Esophagus muscularis mucosa (tissue), 4 donors: ENCODE data around the gene PRMT5. TPM values are rescaled to one million over a fixed set of nuclear protein-coding genes. Genes with fewer than 3 reads are reported as not detected.

Experiments used
- DNase-seq: peaks from one replicate; pipeline ENCODE4 v3.0.0-alpha.2; 2017; ENCODE audit errors: extremely low spot score
- H3K27ac ChIP-seq, 4 donors: fragments of 200-600 bp; sonication (generic); replicated peaks in 1 of 4; 1 replicate in 3 of 4; 2 replicates in 1 of 4; pipeline ENCODE4 v1.5.1; 2016 to 2019; ENCODE audit warnings: mild to moderate bottlenecking in 1 of 4
- H3K27me3 ChIP-seq, 4 donors: fragments of 200-600 bp; sonication (generic); one replicate each; pipeline versions ENCODE4 v1.5.1 to v1.6.0; 2016 to 2019
- H3K36me3 ChIP-seq, 4 donors: fragments of 200-600 bp; sonication (generic); one replicate each; pipeline ENCODE4 v1.5.1; 2016 to 2019
- H3K4me1 ChIP-seq, 4 donors: fragments of 200-600 bp; sonication (generic); one replicate each; pipeline ENCODE4 v1.5.1; 2016 to 2019
- H3K4me3 ChIP-seq, 4 donors: fragments of 200-600 bp; sonication (generic); 1 replicate in 2 of 4; 2 replicates in 2 of 4; pipeline ENCODE4 v1.5.1; 2016 to 2019; ENCODE audit warnings: mild to moderate bottlenecking in 4 of 4, moderate library complexity in 1 of 4
- H3K9me3 ChIP-seq, 4 donors: fragments of 200-600 bp; sonication (generic); 1 replicate in 3 of 4; 2 replicates in 1 of 4; pipeline ENCODE4 v1.5.1; 2016 to 2019
- EP300 ChIP-seq: sonication (generic); formaldehyde crosslinking; IDR thresholded peaks from one replicate; pipeline ENCODE4 v1.6.1; 2017; ENCODE audit warnings: antibody characterized with exemption
- POLR2A ChIP-seq: fragments of 450-650 bp; IDR thresholded peaks from one replicate; pipeline ENCODE4 v1.6.1; 2017; ENCODE audit warnings: antibody characterized with exemption, moderate library complexity, mild to moderate bottlenecking, low read depth
- POLR2AphosphoS5 ChIP-seq, 2 donors: sonication (generic); formaldehyde crosslinking; IDR thresholded peaks; one replicate each; pipeline ENCODE4 v1.6.1; 2017; ENCODE audit warnings: antibody characterized with exemption in 2 of 2
- WGBS: methylation state at CpG from one replicate; pipeline ENCODE4 v1.1.5; 2018; 5-methylcytosine and 5-hydroxymethylcytosine counted together
- intact Hi-C: fragments of 100-400 bp; cut with DNase I; formaldehyde crosslinking; loops from one replicate; pipeline ENCODE4 v1.15.1; 2023
- total RNA-seq, 4 donors: library from RNA; depleted of rRNA; stranded (reverse); fragments of >200 nt; gene quantifications; one replicate each; pipeline versions ENCODE4 v1.1.0 to v1.2.1, GENCODE V29; 2016
- TF ChIP-seq, protein P1 (sequence below), 3 experiments: fragments of 200-600 bp in 2 of 3; fragments of 450-650 bp in 1 of 3; sonication (generic) in 2 of 3; IDR thresholded peaks; one replicate each; pipeline ENCODE4 v1.5.1; 2017 to 2019; ENCODE audit warnings: antibody characterized with exemption in 3 of 3, mild to moderate bottlenecking in 2 of 3, moderate library complexity in 1 of 3

The PRMT5 gene
- total RNA-seq, 4 donors from 2014 or later = 35.5 to 51.0 (median 44.8) TPM

DNA sequence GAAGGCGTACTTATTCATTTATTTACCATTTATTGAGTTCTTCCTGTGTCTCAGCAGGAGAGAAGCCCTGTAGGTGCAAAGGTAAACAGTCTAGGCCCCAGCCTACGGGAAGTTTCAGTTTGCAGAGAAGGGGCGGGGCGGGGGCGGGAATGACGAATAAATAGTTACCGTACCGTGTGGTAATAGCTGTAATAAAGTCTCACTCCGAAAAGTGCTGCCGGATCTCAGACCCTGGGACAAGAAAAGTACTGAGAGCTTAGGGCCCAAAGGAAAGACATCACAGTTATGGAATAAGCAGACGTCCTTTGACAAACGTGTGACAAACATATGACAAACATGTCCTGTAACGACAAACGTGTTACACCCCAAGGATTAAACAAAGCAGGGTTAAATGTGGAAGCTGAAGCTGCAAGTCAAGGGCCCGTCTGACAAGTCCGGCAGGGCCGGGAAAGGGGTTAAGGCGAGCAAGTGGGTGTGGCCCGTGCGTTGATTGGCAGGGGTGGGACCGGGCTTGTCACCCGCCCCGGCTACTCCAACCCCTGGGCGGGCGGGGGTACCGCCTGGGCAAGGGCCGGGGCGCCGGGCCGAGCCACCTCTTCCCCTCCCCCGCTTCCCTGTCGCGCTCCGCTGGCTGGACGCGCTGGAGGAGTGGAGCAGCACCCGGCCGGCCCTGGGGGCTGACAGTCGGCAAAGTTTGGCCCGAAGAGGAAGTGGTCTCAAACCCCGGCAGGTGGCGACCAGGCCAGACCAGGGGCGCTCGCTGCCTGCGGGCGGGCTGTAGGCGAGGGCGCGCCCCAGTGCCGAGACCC, 57.7 kb downstream of the PRMT5 start, which contains the start of gene LRP10:
LRP10 (plus strand) TSS at position 517 of the 809 bp plus-strand sequence. CDS start 564 bp downstream, outside the sequence.
- intact Hi-C loops = loop anchor here (1.0 to 10.0 kb wide), 2 partner anchors 29 to 113 kb away; partner anchors contain the start of gene AJUBA
- peak within 1 kb of the TSS; percentile 92 to 100 (median 98) for H3K4me3 ChIP-seq
- H3K9me3 ChIP-seq = no peaks in the 10 kb centered on the region
- H3K4me1 ChIP-seq = peaks cover 27 to 61% (median 57%) of the 10 kb centered on the region in 4 donors
- 0% methylated on average over 25 of the region's 50 CpGs for WGBS
- DNase-seq = peak; percentile 98
- peak; percentile 8 for TF ChIP-seq EP300
- TF ChIP-seq, protein P1, sequence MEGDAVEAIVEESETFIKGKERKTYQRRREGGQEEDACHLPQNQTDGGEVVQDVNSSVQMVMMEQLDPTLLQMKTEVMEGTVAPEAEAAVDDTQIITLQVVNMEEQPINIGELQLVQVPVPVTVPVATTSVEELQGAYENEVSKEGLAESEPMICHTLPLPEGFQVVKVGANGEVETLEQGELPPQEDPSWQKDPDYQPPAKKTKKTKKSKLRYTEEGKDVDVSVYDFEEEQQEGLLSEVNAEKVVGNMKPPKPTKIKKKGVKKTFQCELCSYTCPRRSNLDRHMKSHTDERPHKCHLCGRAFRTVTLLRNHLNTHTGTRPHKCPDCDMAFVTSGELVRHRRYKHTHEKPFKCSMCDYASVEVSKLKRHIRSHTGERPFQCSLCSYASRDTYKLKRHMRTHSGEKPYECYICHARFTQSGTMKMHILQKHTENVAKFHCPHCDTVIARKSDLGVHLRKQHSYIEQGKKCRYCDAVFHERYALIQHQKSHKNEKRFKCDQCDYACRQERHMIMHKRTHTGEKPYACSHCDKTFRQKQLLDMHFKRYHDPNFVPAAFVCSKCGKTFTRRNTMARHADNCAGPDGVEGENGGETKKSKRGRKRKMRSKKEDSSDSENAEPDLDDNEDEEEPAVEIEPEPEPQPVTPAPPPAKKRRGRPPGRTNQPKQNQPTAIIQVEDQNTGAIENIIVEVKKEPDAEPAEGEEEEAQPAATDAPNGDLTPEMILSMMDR (IDR thresholded peaks at IDR 0.05) = peak in 1 of 3 experiments; percentile 6
- TF ChIP-seq POLR2A = peak; percentile 85
- peak; percentile 85 to 93 for TF ChIP-seq POLR2AphosphoS5 (IDR thresholded peaks at IDR 0.05)
- peak within 1 kb of the TSS; percentile 98 to 100 (median 100) for H3K27ac ChIP-seq
- peaks cover 24 to 35% (median 34%) of the 10 kb centered on the region in 4 donors for H3K36me3 ChIP-seq
- H3K27me3 ChIP-seq = peaks cover 0 to 3% (median 0%) of the 10 kb centered on the region in 4 donors

DNA sequence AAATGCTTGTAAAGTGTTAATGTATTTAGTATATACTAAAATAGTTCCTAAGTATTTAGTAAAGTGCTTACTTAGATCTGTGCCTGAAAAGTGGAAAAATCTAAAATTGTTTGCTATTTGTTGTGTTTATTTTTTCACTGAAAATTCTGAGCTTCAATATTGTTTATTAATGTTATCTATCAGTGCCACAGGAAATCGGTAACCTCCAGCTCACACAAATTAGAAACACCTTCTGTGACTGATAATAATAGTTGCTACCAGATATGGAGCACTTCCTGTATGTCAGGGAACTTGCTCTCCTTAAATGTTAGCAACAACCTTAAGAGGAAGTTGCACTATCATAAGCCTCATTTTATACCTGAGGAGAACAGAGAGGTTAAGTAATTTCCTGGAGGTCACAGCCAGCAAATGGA, 58.4 kb downstream of the PRMT5 start:
- TF ChIP-seq POLR2AphosphoS5 (IDR thresholded peaks at IDR 0.05) (no peak), POLR2A (no peak), EP300 (no peak)
- TF ChIP-seq, protein P1 (IDR thresholded peaks at IDR 0.05) = no peak
- peak overlapping the region; percentile 92 to 100 (median 98) for H3K4me3 ChIP-seq
- intact Hi-C loops = loop anchor here (10.0 kb wide), 1 partner anchor 114 kb away; the partner anchor contains the start of gene AJUBA
- DNase-seq = no peak
- H3K4me1 ChIP-seq = peaks cover 22 to 61% (median 57%) of the 10 kb centered on the region in 4 donors
- H3K36me3 ChIP-seq = peaks cover 18 to 29% (median 27%) of the 10 kb centered on the region in 4 donors
- H3K27me3 ChIP-seq = peaks cover 0 to 3% (median 0%) of the 10 kb centered on the region in 4 donors
- H3K9me3 ChIP-seq = no peaks in the 10 kb centered on the region
- H3K27ac ChIP-seq = peak overlapping the region; percentile 98 to 100 (median 100)
- 0% methylated on average over 1 of the region's 1 CpG for WGBS

Other genes with a start within 250 kb of the PRMT5 start
- gene OXA1L, start 162.7 kb downstream of the PRMT5 start, total RNA-seq = 10 to 100 TPM; 63.5 to 74.9 (median 71.3) TPM
- gene SLC7A7, start 113.9 kb downstream of the PRMT5 start, total RNA-seq = 10 to 100 TPM in 3 of 4 donors, 1 to 10 TPM in 1; 9.6 to 22.9 (median 15.3) TPM
- gene MRPL52, start 99.5 kb downstream of the PRMT5 start, total RNA-seq = 10 to 100 TPM; 27.0 to 64.5 (median 37.2) TPM
- 100 to 1,000 TPM in 3 of 4 donors, 10 to 100 TPM in 1; 83.9 to 149 (median 123) TPM for gene MMP14, start 92.8 kb downstream of the PRMT5 start, total RNA-seq
- 100 to 1,000 TPM; 111 to 279 (median 197) TPM for gene LRP10, start 57.6 kb downstream of the PRMT5 start, total RNA-seq
- gene REM2, start 46.2 kb downstream of the PRMT5 start, total RNA-seq = under 1 TPM; 0.26 to 0.66 (median 0.38) TPM
- 100 to 1,000 TPM in 2 of 4 donors, 10 to 100 TPM in 2; 52.7 to 229 (median 102) TPM for gene RBM23, start 10.2 kb downstream of the PRMT5 start, total RNA-seq
- 10 to 100 TPM; 31.7 to 46.8 (median 39.1) TPM for gene HAUS4, start 27.7 kb upstream of the PRMT5 start, total RNA-seq
- 10 to 100 TPM in 3 of 4 donors, 1 to 10 TPM in 1; 7.0 to 32.5 (median 17.9) TPM for gene AJUBA, start 53.2 kb upstream of the PRMT5 start, total RNA-seq
- 10 to 100 TPM in 2 of 4 donors, 1 to 10 TPM in 2; 4.6 to 11.2 (median 9.9) TPM for gene C14orf93, start 80.8 kb upstream of the PRMT5 start, total RNA-seq
- gene PSMB5, start 105.5 kb upstream of the PRMT5 start, total RNA-seq = 100 to 1,000 TPM; 135 to 155 (median 145) TPM
- gene PSMB11, start 112.8 kb upstream of the PRMT5 start, total RNA-seq = not detected
- gene CDH24, start 128.1 kb upstream of the PRMT5 start, total RNA-seq = 1 to 10 TPM; 2.5 to 5.9 (median 3.6) TPM
- 100 to 1,000 TPM in 1 of 4 donors, 10 to 100 TPM in 3; 60.1 to 101 (median 89.5) TPM for gene ACIN1, start 165.8 kb upstream of the PRMT5 start, total RNA-seq
- gene C14orf119, start 166.1 kb upstream of the PRMT5 start, total RNA-seq = 10 to 100 TPM; 21.2 to 42.5 (median 34.0) TPM
- under 1 TPM in 1 of 4 donors, not detected in 3; 0.19 TPM for gene CIROP, start 175.6 kb upstream of the PRMT5 start, total RNA-seq
- under 1 TPM in 1 of 4 donors, not detected in 3; 0.57 TPM for gene CEBPE, start 189.9 kb upstream of the PRMT5 start, total RNA-seq